ENCODE results near the gene SMIM33.

- TF ChIP-seq CTCF (IDR thresholded peaks at IDR 0.05; ENCODE audit: poor library complexity, severe bottlenecking) (no peak), RAD21 (conservative IDR thresholded peaks at IDR 0.05) (no peak), TAF1 (IDR thresholded peaks at IDR 0.05; ENCODE audit: low read depth) (no peak), EZH2 (IDR thresholded peaks at IDR 0.05; ENCODE audit: borderline replicate concordance, insufficient read depth, low read length, poor library complexity, severe bottlenecking) (no peak), REST (IDR thresholded peaks at IDR 0.05; ENCODE audit: borderline replicate concordance) (no peak), EP300 (conservative IDR thresholded peaks at IDR 0.05; ENCODE audit: poor library complexity, severe bottlenecking) (no peak), SMC3 (conservative IDR thresholded peaks at IDR 0.05; ENCODE audit: poor library complexity) (no peak), POLR2AphosphoS5 (IDR thresholded peaks at IDR 0.05) (no peak)
Observed at GRCh38 chr5:139470821-139471300, at the start of gene SMIM33.
